Activated naive CD4-positive, alpha-beta T cell treated with anti-CD3 and anti-CD28 coated beads for 36 hours (primary cell): Measurements from ENCODE around the gene BCOR. TPM values are rescaled to one million over a fixed set of nuclear protein-coding genes. Genes with fewer than 3 reads are reported as not detected.

ENCODE experiments used
- CTCF ChIA-PET: fragments of 350-600 bp; sonication (Branson Sonifier 250); formaldehyde crosslinking; loops from one replicate; lab custom pipeline; 2021; ENCODE audit warnings: antibody characterized with exemption; lab: Charles Lee
- DNase-seq: peaks from one replicate; pipeline ENCODE4 v3.0.0-alpha.2; 2020
- H3K27ac Mint-ChIP-seq: one replicate; pipeline ENCODE4 v1.8.0; 2021; ENCODE audit warnings: mild to moderate bottlenecking, mixed read lengths
- H3K27me3 Mint-ChIP-seq: one replicate; pipeline ENCODE4 v1.8.0; 2021; ENCODE audit warnings: low read depth, mixed read lengths
- H3K36me3 Mint-ChIP-seq: one replicate; pipeline ENCODE4 v1.8.0; 2021; ENCODE audit warnings: low read depth, mixed read lengths
- H3K4me1 Mint-ChIP-seq: one replicate; pipeline ENCODE4 v1.8.0; 2021; ENCODE audit warnings: low read depth, mixed read lengths
- H3K4me3 Mint-ChIP-seq: one replicate; pipeline ENCODE4 v1.8.0; 2021; ENCODE audit warnings: mild to moderate bottlenecking, moderate library complexity, mixed read lengths
- H3K9me3 Mint-ChIP-seq: one replicate; pipeline ENCODE4 v1.8.0; 2021; ENCODE audit warnings: mixed read lengths
- intact Hi-C: fragments of 100-400 bp; cut with micrococcal nuclease; formaldehyde crosslinking; loops from one replicate; pipeline ENCODE4 v1.15.1; 2023
- total RNA-seq, 2 experiments: library from RNA; stranded (reverse); gene quantifications; one replicate each; pipeline ENCODE4 v1.2.3, GENCODE V29; 2021

Gene BCOR
- total RNA-seq, 2 experiments from 2014 or later = 29.1 to 29.9 TPM

GRCh38 chrX:40084471-40085101, 13.2 kb downstream of the BCOR start:
- Mint-ChIP-seq H3K27ac (no peak overlapping the region), H3K36me3 (peaks cover 3% of the 10 kb centered on the region), H3K27me3 (no peaks in the 10 kb centered on the region), H3K9me3 (no peaks in the 10 kb centered on the region), H3K4me3 (peak overlapping the region; percentile 56), H3K4me1 (peaks cover 54% of the 10 kb centered on the region)
- intact Hi-C loops = no loop called here
- CTCF ChIA-PET = interaction anchor here (1.0 kb wide), 1 partner anchor 9 kb away, joined by 5 read pairs; no protein-coding TSS in a partner anchor
- no peak for DNase-seq

- Mint-ChIP-seq H3K9me3 (no peaks in the 10 kb centered on the region), H3K27me3 (no peaks in the 10 kb centered on the region)
- CTCF ChIA-PET = interaction anchor here (1.0 kb wide), 1 partner anchor 10 kb away, joined by 5 read pairs; no protein-coding TSS in a partner anchor
These were observed 13.8 kb downstream of the BCOR start for GRCh38 chrX:40083979-40084359.

DNA sequence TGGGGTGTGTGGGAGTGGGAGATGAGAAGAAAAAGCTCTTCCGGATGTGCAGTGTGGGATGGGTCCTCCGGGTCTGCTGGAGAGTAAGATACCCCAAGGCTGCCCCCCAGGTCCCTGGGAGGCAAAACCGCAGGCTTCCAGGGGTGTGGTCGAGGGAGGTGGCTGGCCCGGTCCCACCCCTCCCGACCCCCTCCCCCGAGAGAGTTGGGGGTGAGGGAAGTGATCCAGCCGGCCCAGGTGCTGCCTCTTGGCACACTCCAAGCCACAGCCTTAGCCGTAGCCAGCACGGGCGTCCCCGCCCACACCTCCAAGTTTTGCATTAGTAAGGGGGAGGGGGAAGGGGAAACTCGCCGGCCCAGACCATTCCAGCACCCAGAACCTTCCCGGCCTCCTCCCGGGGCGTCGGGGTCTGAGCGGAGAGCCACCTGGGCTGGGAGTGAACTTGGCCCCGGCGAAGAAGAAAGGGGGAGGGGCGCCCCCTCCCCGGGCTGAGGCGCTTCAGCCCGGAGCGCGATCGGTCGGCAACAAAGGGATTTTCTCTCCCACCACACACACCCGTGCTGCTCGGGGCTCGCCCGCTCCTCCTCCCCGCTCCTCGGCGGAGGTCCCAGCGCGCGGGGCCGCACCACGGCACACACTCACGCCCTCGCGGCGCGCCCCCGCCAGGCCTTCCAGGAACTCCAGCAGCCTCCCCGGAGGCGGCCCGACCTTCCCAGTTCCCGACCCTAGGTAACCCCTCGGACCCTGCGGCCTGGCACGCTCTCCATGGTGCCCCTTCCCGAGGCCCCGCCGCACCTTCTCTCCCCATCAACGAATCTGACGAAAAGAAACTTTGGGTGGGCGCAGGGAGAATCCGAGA, 14.4 kb downstream of the BCOR start:
- H3K4me1 Mint-ChIP-seq = peaks cover 53% of the 10 kb centered on the region
- DNase-seq = no peak
- peaks cover 3% of the 10 kb centered on the region for H3K36me3 Mint-ChIP-seq
- no peaks in the 10 kb centered on the region for H3K27me3 Mint-ChIP-seq
- H3K27ac Mint-ChIP-seq = no peak overlapping the region
- peak overlapping the region; percentile 56 for H3K4me3 Mint-ChIP-seq
- CTCF ChIA-PET = no interaction called here
- intact Hi-C loops = no loop called here
- no peaks in the 10 kb centered on the region for H3K9me3 Mint-ChIP-seq

More at GRCh38 chrX:40083979-40084359, 13.8 kb downstream of the BCOR start:
- no peak for DNase-seq
- Mint-ChIP-seq H3K4me3 (peak overlapping the region; percentile 56), H3K4me1 (peaks cover 55% of the 10 kb centered on the region), H3K27ac (no peak overlapping the region), H3K36me3 (peaks cover 3% of the 10 kb centered on the region)
- intact Hi-C loops = no loop called here

GRCh38 chrX:40082447-40083119, 15.2 kb downstream of the BCOR start:
- no peaks in the 10 kb centered on the region for H3K27me3 Mint-ChIP-seq
- no peak for DNase-seq
- CTCF ChIA-PET = no interaction called here
- intact Hi-C loops = no loop called here
- peak overlapping the region; percentile 38 for H3K4me3 Mint-ChIP-seq
- H3K27ac Mint-ChIP-seq = no peak overlapping the region
- peaks cover 60% of the 10 kb centered on the region for H3K4me1 Mint-ChIP-seq
- H3K36me3 Mint-ChIP-seq = peaks cover 8% of the 10 kb centered on the region
- no peaks in the 10 kb centered on the region for H3K9me3 Mint-ChIP-seq

GRCh38 chrX:40081679-40082068, 16.1 kb downstream of the BCOR start:
- CTCF ChIA-PET = no interaction called here
- no peak for DNase-seq
- no peaks in the 10 kb centered on the region for H3K9me3 Mint-ChIP-seq
- peaks cover 9% of the 10 kb centered on the region for H3K36me3 Mint-ChIP-seq
- peaks cover 61% of the 10 kb centered on the region for H3K4me1 Mint-ChIP-seq
- no peaks in the 10 kb centered on the region for H3K27me3 Mint-ChIP-seq
- H3K27ac Mint-ChIP-seq = no peak overlapping the region
- intact Hi-C loops = no loop called here
- H3K4me3 Mint-ChIP-seq = no peak overlapping the region

GRCh38 chrX:40080894-40081678, 16.7 kb downstream of the BCOR start:
- no peak overlapping the region for H3K4me3 Mint-ChIP-seq
- no peaks in the 10 kb centered on the region for H3K9me3 Mint-ChIP-seq
- DNase-seq = no peak
- intact Hi-C loops = no loop called here
- peaks cover 9% of the 10 kb centered on the region for H3K36me3 Mint-ChIP-seq
- H3K27me3 Mint-ChIP-seq = no peaks in the 10 kb centered on the region
- H3K4me1 Mint-ChIP-seq = peaks cover 56% of the 10 kb centered on the region
- CTCF ChIA-PET = no interaction called here
- no peak overlapping the region for H3K27ac Mint-ChIP-seq

DNA sequence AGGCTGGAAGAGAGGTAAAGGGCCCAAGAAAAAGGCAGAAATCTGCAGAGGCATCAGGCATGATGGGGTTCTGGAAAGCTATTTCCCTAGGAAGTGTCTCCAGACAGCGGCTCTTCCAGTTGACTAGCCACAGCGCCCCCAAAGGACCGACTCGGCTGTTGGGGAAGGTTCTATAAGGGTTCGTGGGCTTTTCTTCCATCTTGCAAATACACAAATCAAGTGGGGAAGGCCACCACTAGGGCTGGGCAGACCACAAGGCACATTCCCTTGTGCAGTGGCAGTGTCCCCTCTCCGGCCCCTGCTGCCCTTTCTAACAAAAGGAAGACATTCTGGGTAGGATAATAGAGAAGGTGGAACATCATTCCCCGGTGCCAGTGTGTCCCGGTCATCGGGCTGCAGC, 18.2 kb downstream of the BCOR start:
- CTCF ChIA-PET = no interaction called here
- DNase-seq = no peak
- peaks cover 44% of the 10 kb centered on the region for H3K4me1 Mint-ChIP-seq
- intact Hi-C loops = no loop called here
- H3K27me3 Mint-ChIP-seq = no peaks in the 10 kb centered on the region
- peaks cover 12% of the 10 kb centered on the region for H3K36me3 Mint-ChIP-seq
- no peak overlapping the region for H3K4me3 Mint-ChIP-seq
- no peak overlapping the region for H3K27ac Mint-ChIP-seq
- H3K9me3 Mint-ChIP-seq = no peaks in the 10 kb centered on the region

DNA sequence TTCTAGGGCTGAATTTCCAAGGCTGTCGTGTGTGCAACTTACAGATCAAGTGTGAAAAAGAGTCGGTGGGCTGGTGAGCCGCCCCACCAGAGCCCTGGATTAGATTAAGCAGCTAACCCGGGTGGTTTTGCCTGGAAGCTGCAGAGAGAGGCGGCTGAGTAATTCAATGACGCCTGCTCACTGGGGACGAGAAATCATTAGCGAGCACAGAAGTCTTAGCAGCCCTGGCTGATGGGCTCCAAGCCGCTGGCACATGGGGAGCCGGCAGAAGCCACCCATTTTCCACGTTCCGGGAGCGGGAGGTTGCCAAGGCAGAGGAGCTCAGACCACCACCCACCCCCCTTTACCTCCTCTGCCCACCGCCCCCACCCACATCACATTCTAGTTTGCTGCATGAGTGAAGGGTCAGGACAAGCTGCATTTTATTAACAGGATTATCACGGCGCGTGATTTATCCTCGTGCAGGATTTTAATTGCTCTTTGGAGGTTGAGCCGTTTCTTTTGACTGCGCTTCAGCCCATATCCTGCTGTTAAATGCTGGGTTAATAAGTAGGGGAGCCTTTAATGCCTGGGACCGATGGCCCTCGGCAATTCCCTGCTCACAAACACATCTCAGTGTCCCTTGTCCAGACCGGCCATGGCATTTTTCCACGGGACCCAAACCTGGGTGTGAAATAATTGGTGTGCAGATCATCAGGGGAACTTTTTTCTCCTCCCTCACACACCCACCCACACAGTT, 19.1 kb downstream of the BCOR start:
- H3K4me3 Mint-ChIP-seq = no peak overlapping the region
- no peak for DNase-seq
- intact Hi-C loops = no loop called here
- H3K27me3 Mint-ChIP-seq = no peaks in the 10 kb centered on the region
- no peak overlapping the region for H3K27ac Mint-ChIP-seq
- CTCF ChIA-PET = no interaction called here
- peaks cover 36% of the 10 kb centered on the region for H3K4me1 Mint-ChIP-seq
- H3K36me3 Mint-ChIP-seq = peaks cover 16% of the 10 kb centered on the region
- no peaks in the 10 kb centered on the region for H3K9me3 Mint-ChIP-seq

DNA sequence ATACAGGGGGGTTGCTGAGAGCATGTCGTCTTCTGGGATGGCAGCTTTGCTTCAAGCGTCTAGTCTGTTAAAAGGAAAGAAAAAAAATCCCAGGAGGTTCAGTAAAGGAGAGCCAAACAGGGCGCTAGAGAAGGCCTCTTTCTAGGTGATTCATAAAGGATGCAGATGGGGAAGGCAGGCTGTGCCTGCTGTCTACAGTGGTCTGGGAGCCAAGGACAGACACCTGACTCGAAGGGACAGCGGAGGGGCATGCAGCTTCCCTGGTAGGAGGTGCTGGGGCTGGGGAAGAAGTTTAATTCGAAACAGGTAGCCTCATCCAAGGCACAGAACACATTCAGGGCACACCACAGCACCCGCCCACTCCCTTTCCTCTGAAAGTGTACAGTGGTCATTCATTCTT, 19.9 kb downstream of the BCOR start:
- Mint-ChIP-seq H3K9me3 (no peaks in the 10 kb centered on the region), H3K36me3 (peaks cover 19% of the 10 kb centered on the region), H3K4me3 (no peak overlapping the region), H3K4me1 (peaks cover 37% of the 10 kb centered on the region), H3K27ac (no peak overlapping the region), H3K27me3 (no peaks in the 10 kb centered on the region)
- no peak for DNase-seq
- CTCF ChIA-PET = no interaction called here
- intact Hi-C loops = no loop called here

GRCh38 chrX:40076750-40077575, 20.8 kb downstream of the BCOR start:
- intact Hi-C loops = no loop called here
- peaks cover 33% of the 10 kb centered on the region for H3K4me1 Mint-ChIP-seq

GRCh38 chrX:40074959-40075332, 22.8 kb downstream of the BCOR start:
- H3K4me1 Mint-ChIP-seq = peaks cover 31% of the 10 kb centered on the region
- CTCF ChIA-PET = no interaction called here

More at GRCh38 chrX:40076750-40077575, 20.8 kb downstream of the BCOR start:
- CTCF ChIA-PET = no interaction called here
- H3K9me3 Mint-ChIP-seq = no peaks in the 10 kb centered on the region
- H3K27ac Mint-ChIP-seq = no peak overlapping the region
- H3K27me3 Mint-ChIP-seq = no peaks in the 10 kb centered on the region
- peaks cover 22% of the 10 kb centered on the region for H3K36me3 Mint-ChIP-seq
- no peak overlapping the region for H3K4me3 Mint-ChIP-seq
- DNase-seq = no peak

More at GRCh38 chrX:40074959-40075332, 22.8 kb downstream of the BCOR start:
- no peaks in the 10 kb centered on the region for H3K9me3 Mint-ChIP-seq
- no peaks in the 10 kb centered on the region for H3K27me3 Mint-ChIP-seq
- no peak overlapping the region for H3K4me3 Mint-ChIP-seq
- no peak for DNase-seq
- H3K36me3 Mint-ChIP-seq = peaks cover 33% of the 10 kb centered on the region
- intact Hi-C loops = no loop called here
- H3K27ac Mint-ChIP-seq = no peak overlapping the region
